Breast epithelium (tissue), 3 donors: Measurements from ENCODE around the gene UPF3B.

Experiments
- CTCF ChIP-seq, 3 donors: fragments of 450-650 bp; IDR thresholded peaks; one replicate each; pipeline ENCODE4 v1.5.1; 2016 to 2017; ENCODE audit warnings: antibody characterized with exemption in 3 of 3, mild to moderate bottlenecking in 3 of 3, moderate library complexity in 3 of 3
- POLR2A ChIP-seq: fragments of 450-650 bp; IDR thresholded peaks from one replicate; pipeline ENCODE4 v1.6.1; 2016; ENCODE audit warnings: antibody characterized with exemption, mild to moderate bottlenecking, moderate library complexity
- POLR2AphosphoS5 ChIP-seq, 3 donors: sonication (generic); formaldehyde crosslinking; IDR thresholded peaks; one replicate each; pipeline ENCODE4 v1.6.1; 2017; ENCODE audit warnings: antibody characterized with exemption in 3 of 3

DNA sequence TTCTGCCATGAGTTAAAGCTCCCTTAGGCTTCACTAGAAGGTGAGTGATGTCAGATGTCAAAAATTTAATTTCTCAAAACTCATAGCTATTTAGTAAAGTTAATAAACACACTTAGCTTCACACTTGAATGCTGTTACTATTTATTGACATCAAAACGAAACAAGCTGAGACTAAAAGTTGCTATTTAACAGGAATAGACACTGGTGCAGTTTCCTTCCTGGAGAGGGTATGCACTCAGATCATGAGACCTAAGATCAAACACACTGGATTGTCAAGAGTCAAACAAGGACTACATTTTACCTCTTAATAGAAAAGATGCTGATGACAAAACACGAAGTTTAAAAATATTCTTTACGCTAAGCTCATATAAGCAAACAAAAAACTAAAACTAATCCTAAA is 18.9 kb downstream of the UPF3B start:
- no peak for TF ChIP-seq CTCF (IDR thresholded peaks at IDR 0.05)
- TF ChIP-seq POLR2AphosphoS5 (IDR thresholded peaks at IDR 0.05) = no peak
- TF ChIP-seq POLR2A = no peak
